D341Med (cell line): ENCODE data around the gene GPAM.
A peak's percentile ranks its signal among the peaks of the same experiment; 100 is the strongest.
"Not testable (repeated sequence)": the region's sequence is repeated elsewhere in the genome, so short reads cannot be mapped to it uniquely, and the experiment has no call there.

Experiments used
- DNase-seq: peaks from one replicate; pipeline ENCODE4 v3.0.0; 2012; ENCODE audit warnings: low spot score

Gene GPAM

GRCh38 chr10:112183329-112184051, at the start of gene GPAM:
Gene GPAM, minus strand, starts transcription at chr10:112183765. Its CDS starts 1,981 bp downstream, at chr10:112181784.
- DNase-seq: peak; percentile 94

GRCh38 chr10:112232670-112233069, 49.1 kb upstream of the GPAM start:
- DNase-seq: no peak

- DNase-seq: no peak
Observed at GRCh38 chr10:112231602-112232400, 48.2 kb upstream of the GPAM start.

- DNase-seq: no peak
Observed at GRCh38 chr10:112230325-112230988, 46.9 kb upstream of the GPAM start.

- no peak for DNase-seq
Observed at GRCh38 chr10:112229901-112230300, 46.3 kb upstream of the GPAM start.

- DNase-seq: no peak
Observed at GRCh38 chr10:112229096-112229495, 45.5 kb upstream of the GPAM start.

- DNase-seq: not testable (repeated sequence)
Observed at GRCh38 chr10:112228366-112229088, 45.0 kb upstream of the GPAM start.

- no peak for DNase-seq
Observed at GRCh38 chr10:112227331-112227987, 43.9 kb upstream of the GPAM start.

GRCh38 chr10:112226439-112227248, 43.1 kb upstream of the GPAM start:
- DNase-seq: no peak

GRCh38 chr10:112225771-112226438, 42.3 kb upstream of the GPAM start:
- no peak for DNase-seq

- no peak for DNase-seq
Observed at GRCh38 chr10:112224933-112225529, 41.5 kb upstream of the GPAM start.

- no peak for DNase-seq
Observed at GRCh38 chr10:112223725-112224124, 40.2 kb upstream of the GPAM start.

- no peak for DNase-seq
Observed at GRCh38 chr10:112222799-112223198, 39.2 kb upstream of the GPAM start.

GRCh38 chr10:112221545-112221944, 38.0 kb upstream of the GPAM start:
- DNase-seq: no peak

GRCh38 chr10:112218960-112219359, 35.4 kb upstream of the GPAM start:
- no peak for DNase-seq

- no peak for DNase-seq
Observed at GRCh38 chr10:112218036-112218390, 34.4 kb upstream of the GPAM start.

- no peak for DNase-seq
Observed at GRCh38 chr10:112217386-112218035, 33.9 kb upstream of the GPAM start.

- DNase-seq: no peak
Observed at GRCh38 chr10:112216966-112217365, 33.4 kb upstream of the GPAM start.

- no peak for DNase-seq
Observed at GRCh38 chr10:112216151-112216550, 32.6 kb upstream of the GPAM start.
